HG03571 (cell line): ENCODE measurements around the gene KDM2A.
"Not testable (repeated sequence)": the region's sequence is repeated elsewhere in the genome, so short reads cannot be mapped to it uniquely, and the experiment has no call there.

ENCODE experiments used
- ATAC-seq: cut with Tn5 transposase; IDR thresholded peaks from one replicate; pipeline ENCODE4 v1.9.1; 2021; ENCODE audit not compliant: unreplicated experiment

KDM2A gene

DNA sequence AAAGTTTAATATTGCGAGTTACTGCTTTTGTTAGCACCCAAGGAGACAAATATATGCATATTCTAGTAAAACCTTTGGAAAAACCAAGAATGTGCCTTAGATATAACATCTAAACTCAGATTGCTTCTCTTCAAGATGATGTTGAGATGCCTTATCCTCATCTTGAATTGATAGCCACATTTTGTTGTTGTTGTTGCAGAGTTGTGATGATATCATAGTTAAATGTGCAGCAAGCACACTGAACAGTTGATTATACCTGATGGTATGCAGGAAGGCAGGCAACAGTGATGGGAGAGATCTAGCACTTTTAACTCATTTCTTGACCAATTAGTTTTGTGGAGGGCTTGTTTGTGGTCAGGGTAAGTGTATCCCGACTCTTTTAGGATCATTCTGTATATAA lies 48.0 kb downstream of the KDM2A start:
- no peak for ATAC-seq

DNA sequence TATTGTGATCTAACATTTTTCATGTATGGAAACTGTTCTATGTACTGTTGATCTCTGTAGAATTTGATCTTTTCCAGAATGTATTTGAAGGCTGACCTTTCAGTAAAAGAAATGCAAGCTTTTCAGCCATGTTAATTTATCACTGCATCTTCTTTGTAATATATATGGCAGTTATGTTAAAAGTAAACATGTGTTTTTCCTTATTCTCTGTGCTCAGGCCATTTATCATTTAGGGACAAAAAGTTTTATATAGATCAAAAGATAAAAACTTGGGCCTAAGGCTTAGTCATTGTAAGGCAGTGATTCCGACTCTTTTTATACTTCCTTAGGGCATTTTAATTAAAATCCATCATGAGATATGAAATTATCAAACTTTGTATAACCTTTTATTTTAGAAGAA lies 48.7 kb downstream of the KDM2A start:
- no peak for ATAC-seq

DNA sequence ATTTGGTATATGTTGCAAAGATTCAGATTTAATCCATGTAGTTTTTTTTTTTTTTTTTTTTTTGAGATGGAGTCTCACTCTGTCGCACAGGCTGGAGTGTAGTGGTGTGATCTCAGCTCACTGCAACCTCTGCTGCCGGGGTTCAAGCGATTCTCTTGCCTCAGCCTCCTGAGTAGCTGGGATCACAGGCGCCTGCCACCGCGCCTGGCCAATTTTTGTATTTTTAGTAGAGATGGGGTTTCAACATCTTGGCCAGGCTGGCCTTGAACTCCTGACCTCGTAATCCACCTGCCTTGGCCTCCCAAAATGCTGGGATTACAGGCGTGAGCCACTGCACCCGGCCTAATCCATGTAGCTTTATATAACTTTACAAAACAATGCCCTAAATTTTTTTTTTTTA lies 49.8 kb downstream of the KDM2A start:
- not testable (repeated sequence) for ATAC-seq

DNA sequence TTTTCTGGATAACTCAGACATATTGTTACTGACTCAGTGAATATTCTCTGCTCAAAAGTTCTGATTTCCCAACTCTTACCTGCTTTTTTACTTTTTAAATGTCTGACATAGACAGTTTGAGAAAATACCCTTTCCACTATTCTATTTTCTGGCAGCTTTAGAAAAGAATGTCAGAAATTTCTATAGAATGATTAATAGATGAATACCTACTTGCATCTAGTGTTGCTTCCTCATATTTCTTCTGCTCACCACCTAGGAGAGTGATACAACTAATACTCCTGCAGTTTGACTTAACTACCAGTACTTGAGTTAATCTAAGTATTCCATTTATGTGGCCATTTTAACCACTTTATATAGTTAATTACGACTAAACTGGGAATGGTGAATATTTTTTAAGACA lies 55.2 kb downstream of the KDM2A start:
- ATAC-seq, result no peak

DNA sequence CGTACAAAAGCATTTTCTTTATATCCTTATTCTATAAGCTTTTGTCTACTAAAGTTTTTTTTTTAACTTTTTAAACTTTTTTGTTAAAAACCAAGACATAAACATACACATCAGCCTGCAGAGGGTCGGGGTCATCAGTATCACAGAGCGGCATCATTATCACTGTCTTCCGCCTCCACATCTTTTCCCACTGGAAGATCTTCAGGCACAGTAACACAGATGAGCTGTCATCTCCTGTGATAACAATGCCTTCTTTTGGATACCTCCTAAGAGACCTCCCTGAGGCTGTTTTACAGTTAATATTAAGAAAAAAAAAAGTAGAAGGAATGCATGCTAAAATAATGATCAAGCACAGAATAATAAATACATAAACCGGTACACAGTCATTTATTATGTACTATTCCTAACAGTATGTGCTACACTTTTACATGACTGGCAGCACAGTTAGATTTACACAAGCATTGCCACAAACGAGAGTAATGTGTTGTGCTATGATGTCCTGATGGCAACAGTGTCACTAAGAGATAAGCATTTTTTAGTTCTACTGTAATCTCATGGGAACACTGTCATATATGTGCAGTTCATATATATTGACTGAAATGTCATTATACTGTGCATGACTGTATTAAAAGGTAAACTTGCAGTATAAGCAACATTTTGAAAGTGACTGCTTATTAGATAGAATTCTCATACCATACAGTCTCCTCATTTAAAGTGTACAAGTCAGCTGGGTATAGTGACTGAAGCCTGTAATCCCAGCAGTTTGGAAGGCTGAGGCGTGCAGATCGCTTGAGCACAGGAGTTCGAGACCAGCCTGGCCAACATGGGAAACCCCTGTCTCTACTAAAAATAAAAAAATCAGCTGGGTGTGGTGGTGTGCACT lies 58.6 kb downstream of the KDM2A start:
- ATAC-seq, result no peak

DNA sequence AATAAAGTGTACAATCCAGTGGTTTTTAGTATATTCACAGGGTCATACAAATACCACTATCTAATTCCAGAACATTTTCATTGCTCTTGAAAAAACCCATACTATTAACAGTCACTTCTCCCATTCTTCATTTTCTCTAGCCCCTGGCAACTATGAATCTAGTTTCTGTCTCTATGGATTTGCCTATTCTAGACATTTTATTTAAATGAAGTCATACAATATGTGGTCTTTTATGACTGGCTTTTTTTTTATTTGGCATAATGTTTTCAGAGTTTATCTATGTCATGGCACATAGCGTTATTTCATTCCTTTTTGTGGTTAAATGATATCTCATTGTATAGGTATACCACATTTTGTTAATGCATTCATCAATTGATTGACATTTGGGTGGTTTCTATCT lies 59.4 kb downstream of the KDM2A start:
- ATAC-seq, result no peak

DNA sequence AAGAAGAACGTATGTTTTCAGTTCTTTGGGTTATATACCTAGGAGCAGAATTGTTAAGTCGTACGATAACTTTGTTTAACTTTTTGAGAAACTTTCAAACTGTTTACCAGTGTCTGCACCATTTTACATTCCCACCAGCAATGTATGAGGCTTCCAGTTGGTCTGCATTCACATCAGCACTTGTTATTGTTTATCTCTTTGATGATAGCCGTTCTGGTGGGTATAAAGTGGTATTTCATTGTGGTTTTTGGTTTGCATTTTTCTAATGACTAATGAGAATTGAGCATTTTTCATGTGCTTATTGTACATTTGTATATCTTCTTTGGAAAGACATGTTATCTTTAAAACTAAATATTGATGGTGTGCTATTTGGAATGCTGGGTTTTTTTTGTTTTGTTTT lies 59.8 kb downstream of the KDM2A start:
- ATAC-seq, result no peak

DNA sequence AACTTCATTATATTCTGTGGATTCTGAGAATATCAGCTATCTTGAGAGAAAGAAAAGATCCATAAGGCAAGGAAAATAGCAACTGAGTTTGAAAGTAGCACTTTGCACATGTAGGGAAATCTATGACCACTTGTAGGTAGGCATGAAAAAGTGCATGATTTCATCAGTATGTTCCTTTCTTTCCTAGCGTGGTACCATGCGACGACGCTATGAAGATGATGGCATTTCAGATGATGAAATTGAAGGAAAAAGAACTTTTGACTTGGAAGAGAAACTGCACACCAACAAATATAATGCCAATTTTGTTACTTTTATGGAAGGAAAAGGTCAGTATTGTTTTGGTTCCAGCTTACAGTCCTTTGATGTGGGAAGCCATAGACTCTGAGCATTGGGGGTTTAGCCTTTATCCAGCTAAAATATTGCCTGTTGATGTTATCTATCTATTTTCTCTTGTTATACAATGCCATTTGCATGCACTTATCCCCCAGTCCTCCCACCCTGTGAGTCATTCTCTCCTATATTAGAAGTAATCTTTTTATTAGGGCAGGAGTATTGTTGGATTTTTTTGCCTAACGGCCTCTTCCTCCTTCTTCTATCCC lies 60.9 kb downstream of the KDM2A start:
- ATAC-seq, result no peak

DNA sequence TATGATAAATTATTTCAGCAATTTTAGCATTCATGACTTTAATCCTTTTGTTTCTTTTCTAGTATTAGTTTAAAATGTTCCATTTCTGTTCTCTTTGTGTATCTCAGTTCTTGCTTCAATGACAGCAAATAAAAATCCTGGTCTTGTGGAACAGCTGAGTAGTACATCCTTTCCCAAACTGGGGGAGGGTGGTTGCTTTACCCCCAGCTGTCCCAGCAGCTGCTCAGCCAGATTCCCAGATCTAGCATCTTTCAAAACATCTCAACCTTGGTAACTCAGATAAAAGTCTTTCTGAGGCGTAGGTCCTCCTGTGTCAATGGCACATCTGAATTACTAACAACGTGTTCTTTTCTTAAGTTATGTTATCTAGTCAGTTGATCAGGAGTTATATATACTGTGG lies 75.0 kb downstream of the KDM2A start:
- ATAC-seq, result no peak

DNA sequence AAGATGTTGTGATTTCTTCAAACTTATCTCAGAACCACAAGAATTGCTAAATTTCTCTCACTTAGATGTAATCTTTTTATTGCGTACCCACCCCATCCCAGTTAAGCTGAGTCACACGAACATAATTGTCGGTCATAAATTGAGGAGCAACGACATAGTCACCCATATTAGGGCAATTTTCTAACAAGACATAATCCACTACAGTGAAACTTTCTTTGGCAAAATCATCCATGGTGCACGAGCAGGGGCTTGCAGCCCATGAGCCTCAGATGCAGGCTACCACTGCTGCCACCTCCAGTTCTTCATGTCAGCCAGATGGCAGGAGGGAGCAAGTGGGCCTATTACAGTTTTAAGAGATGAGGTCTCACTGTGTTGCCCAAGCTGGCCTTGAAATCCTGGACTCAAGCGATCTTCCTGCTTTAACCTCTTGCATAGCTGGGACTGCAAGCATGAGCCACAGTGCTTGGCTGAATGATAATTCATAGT lies 77.0 kb downstream of the KDM2A start:
- no peak for ATAC-seq

DNA sequence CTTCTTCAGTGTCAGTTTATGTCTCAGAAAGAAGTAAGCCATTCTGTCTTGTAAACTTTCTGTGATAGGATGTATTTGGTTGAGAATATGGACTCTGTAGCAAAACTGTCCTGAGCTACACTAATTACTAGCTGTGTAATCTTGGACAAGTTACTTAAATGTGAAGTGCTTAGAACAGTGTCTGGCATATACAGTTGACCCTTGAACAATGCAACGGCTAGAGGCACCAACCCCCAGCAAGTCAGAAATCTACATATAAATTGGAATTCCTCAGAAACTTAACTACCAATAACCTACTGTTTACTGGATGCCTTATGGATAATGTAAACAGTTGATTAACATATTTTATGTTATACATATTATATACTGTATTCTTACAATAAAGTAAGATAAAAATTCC lies 78.5 kb downstream of the KDM2A start:
- ATAC-seq, result no peak

DNA sequence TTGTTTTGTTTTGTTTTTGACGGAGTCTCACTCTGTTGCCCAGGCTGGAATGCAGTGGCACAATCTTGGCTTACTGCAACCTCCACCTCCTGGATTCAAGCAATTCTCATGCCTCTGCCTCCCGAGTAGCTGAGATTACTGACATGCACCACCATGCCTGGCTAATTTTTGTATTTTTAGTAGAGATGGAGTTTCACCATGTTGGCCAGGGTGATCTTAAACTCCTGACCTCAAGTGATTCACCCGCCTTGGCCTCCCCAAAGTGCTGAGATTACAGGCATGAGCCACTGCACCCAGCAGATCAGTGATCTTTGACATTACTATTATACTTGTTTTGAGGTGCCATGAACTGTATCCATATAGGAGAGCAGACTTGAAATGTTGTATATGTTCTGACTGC lies 79.7 kb downstream of the KDM2A start:
- not testable (repeated sequence) for ATAC-seq

DNA sequence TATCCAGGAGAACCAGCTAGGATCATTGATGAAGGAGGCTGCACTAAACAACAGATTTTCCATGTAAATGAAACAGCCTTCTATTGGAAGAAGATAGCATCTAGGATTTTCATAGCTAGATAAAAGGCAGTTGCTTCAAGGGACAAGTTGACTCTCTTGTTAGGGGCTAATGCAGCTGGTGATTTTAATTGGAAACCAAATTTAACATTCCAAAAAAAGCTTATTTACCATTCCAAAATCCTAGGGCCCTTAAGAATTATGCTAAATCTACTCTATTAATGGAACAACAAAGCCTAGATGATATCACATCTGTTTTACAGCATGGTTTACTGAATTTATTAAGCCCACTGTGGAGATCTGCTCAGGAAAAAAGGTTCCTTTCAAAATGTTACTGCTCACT lies 80.7 kb downstream of the KDM2A start:
- no peak for ATAC-seq

DNA sequence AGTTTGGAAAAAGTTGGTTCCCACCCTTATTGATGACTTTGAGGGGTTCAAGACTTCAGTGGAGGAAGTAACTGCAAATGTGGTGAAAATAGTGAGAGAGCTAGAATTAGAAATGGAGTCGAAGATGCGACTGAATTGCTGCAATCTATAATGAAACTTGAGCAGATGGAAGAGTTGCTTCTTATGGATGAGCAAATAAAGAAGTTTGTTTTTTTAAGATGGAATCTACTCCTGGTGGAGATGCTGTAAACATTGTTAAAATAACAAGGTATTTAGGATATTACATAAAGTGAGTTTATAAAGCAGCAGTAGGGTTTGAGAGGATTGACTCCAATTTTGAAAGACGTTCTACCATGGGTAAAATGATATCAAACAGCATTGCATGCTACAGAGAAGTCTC lies 83.0 kb downstream of the KDM2A start:
- no peak for ATAC-seq

DNA sequence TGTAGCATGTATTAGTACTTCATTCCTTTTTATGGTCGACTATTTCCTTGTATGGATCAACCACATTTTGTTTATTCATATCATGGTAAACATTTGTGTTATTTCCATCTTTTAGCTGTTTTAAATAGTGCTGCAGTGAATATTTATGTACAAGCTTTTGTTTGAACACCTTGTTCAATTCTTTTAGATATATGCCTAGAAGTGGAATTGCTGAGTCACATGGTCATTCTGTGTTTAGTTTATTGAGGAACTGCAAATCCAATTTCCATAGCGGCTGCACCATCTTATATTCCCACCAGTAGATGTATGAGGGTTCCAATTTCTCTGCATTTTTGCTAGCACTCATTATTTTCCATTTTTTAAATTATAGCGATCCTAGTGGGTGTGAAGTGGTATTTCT lies 85.8 kb downstream of the KDM2A start:
- ATAC-seq, result no peak

DNA sequence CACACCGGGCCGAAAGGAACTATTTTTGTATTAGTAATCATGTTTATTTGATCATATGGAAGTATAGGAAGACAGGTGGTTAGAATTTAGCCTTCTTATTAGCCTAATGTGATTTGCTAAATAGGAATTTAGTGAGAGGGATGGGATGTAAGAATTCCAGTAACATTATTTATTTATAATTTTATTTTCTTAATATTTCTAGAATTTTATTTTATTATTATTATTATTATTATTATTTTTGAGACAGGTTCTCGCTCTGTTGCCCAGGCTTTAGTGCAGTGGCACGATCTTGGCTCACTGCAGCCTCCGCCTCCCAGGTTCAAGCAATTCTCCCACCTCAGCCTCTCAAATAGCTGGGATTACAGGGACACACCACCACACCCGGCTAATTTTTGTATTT lies 90.2 kb downstream of the KDM2A start:
- not testable (repeated sequence) for ATAC-seq

DNA sequence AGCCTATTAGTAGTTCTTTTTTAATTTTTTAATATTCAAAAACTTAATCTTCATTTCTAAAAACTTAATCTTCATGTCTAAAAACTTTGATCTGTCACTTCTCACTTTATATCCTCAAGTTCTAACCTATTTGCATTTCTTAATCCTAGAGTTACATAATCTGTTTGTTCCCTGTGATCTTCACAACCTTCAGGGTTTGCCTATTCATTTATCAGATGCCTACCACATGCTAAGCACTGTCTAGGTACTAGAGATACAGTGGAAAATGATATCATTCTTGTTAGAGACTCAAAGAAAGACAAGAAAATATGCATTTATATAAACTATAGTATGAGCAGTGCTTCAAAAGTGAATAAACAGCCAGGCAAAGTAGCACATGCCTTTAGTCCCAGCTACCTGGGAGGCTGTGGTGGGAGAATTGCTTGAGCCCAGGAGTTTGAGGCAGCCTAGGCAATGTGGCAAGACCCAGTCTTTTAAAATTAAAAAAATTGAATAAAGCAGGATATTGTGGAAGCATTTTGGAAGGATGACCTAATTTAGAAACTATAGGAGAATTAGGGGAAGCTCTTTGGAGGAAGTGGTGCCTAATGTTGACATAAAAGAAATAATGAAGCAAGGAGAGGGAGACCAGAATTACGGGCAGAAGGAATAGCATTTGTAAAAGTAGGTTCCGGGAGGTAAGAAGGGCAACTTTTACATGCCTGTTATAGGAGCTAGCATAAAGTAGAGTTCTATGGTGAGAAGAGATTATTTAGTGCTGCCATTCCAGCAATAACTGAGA lies 92.8 kb downstream of the KDM2A start:
- ATAC-seq, result no peak

DNA sequence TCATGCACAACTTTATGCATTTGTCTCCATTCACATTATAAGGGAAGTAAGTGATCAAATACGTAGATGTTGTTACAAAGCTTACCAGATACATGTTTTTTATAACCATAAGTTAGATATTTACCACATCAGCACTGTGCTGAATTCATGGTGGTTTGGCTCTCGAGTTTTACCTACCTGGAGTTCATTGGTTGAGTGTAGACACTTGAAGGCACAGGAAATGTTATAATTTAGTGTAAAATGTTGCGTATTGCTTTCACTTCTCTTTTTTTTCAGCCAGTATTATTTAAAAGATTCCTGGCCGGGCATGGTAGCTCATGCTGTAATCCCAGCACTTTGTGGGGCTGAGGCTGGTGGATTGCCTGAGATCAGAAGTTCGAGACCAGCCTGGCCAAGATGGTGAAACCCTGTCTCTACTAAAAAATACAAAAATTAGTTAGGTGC lies 94.1 kb downstream of the KDM2A start:
- ATAC-seq, result no peak

DNA sequence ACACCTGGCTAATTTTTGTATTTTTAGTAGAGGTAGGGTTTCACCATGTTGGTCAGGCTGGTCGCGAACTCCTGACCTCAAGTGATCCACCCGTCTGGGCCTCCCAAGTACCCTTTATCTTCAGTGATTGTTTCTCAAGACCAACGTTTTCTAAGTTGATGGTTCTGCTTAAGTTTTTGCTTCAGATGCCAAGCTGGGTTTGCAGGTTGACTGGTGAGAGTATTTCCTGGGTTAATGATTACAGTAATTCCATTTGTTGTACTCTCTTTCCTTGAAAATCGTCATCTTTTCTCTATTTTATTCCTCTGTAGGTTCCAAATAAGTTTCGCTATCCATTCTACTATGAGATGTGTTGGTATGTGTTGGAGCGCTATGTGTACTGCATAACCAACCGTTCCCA lies 108.7 kb downstream of the KDM2A start:
- ATAC-seq, result no peak

DNA sequence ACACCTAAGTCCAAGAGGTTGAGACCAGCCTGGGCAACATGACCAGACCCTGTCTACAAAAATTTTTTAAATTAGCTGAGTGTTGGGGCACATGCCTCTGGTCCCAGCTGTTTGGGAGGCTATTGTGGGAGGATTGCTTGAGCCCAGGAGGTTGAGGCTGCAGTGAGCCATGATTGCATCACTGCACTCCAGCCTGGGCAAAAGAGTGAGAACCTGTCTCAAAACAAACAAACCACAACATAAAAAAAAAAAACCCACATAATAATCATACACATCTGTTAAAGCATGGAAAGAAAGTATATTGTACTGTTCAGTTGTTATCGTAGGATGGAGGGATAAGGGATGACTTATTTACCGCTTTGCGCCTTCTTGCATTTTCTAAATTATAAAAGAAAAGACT lies 111.3 kb downstream of the KDM2A start:
- no peak for ATAC-seq

DNA sequence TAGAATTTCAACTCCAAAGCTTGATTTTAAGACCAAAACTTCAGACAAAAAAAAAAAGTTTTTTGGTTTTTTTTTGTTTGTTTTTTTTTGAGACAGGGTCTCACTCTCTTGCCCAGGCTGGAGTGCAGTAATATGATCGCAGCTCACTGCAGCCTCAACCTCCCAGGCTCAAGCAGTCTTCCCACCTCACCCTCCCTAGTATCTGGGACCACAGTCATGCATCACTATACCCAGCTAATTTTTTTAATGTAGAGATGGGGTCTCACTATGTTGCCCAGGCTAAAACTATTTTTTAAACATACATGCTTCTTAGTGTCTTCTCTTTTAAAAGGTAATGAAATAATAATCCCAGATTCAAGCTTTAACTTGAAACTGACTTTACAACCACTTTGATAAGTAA lies 111.8 kb downstream of the KDM2A start:
- no peak for ATAC-seq
